NB4 (cell line): ENCODE data around the gene LMO7.

Source experiments
- MYC ChIP-seq: IDR thresholded peaks from 2 replicates; pipeline ENCODE4 v1.6.1; 2011; ENCODE audit warnings: low read depth, low read length
- POLR2A ChIP-seq: IDR thresholded peaks from 2 replicates; pipeline ENCODE4 v1.6.1; 2011; ENCODE audit warnings: mild to moderate bottlenecking; ENCODE audit not compliant: insufficient read length; ENCODE audit errors: extremely low read depth
- TF ChIP-seq, protein P1 (sequence below): IDR thresholded peaks from one replicate; pipeline ENCODE4 v1.5.1; 2012; ENCODE audit warnings: low read depth, low read length
- TF ChIP-seq, protein P2 (sequence below): IDR thresholded peaks from 2 replicates; pipeline ENCODE4 v1.6.1; 2011; ENCODE audit warnings: low read depth, low read length

- TF ChIP-seq POLR2A (no peak), MYC (no peak)
- TF ChIP-seq, protein P1, sequence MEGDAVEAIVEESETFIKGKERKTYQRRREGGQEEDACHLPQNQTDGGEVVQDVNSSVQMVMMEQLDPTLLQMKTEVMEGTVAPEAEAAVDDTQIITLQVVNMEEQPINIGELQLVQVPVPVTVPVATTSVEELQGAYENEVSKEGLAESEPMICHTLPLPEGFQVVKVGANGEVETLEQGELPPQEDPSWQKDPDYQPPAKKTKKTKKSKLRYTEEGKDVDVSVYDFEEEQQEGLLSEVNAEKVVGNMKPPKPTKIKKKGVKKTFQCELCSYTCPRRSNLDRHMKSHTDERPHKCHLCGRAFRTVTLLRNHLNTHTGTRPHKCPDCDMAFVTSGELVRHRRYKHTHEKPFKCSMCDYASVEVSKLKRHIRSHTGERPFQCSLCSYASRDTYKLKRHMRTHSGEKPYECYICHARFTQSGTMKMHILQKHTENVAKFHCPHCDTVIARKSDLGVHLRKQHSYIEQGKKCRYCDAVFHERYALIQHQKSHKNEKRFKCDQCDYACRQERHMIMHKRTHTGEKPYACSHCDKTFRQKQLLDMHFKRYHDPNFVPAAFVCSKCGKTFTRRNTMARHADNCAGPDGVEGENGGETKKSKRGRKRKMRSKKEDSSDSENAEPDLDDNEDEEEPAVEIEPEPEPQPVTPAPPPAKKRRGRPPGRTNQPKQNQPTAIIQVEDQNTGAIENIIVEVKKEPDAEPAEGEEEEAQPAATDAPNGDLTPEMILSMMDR = no peak
- TF ChIP-seq, protein P2, sequence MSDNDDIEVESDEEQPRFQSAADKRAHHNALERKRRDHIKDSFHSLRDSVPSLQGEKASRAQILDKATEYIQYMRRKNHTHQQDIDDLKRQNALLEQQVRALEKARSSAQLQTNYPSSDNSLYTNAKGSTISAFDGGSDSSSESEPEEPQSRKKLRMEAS = no peak
Observed at GRCh38 chr13:75792526-75793187, 156.5 kb downstream of the LMO7 start.
